ENCODE measurements around the gene LDLRAD2. TPM values are rescaled to one million over a fixed set of nuclear protein-coding genes. Genes with fewer than 3 reads are reported as not detected.

LDLRAD2 gene
- total and polyA plus RNA-seq, 2 of the 8 experiments (the other 6 are each of a cell fraction or from before 2014, with no cell fraction given), result 0.48 to 0.74 TPM

- Histone ChIP-seq H3K79me2 (ENCODE audit: control insufficient read depth in 1 of 2, insufficient read depth in 2 of 2, low read length in 2 of 2) (no peaks in the 10 kb centered on the region), H4K91ac (replicated peaks; ENCODE audit: insufficient read length, low read length) (no peak overlapping the region), H3K79me1 (ENCODE audit: low read depth, low read length) (no peaks in the 10 kb centered on the region; the same call in 1 of the 2 replicates), H3K9ac (replicated peaks in 1 of 4; ENCODE audit: extremely low read depth in 1 of 4, low read depth in 3 of 4, low read length in 3 of 4) (no peak overlapping the region; a peak in 1 of 7 replicates), H2BK120ac (replicated peaks; ENCODE audit: low read depth, low read length) (no peak overlapping the region), H3K4ac (replicated peaks; ENCODE audit: insufficient read length, low read depth, low read length) (no peak overlapping the region), H3K23ac (ENCODE audit: insufficient read length) (no peak overlapping the region), H3K4me2 (ENCODE audit: insufficient read depth in 1 of 2, low read depth in 2 of 2, low read length in 2 of 2) (0 out of 4 replicates have a peak overlapping the region, but pooled peaks of 1 of the 2 experiments have one; percentile 29), H3K23me2 (ENCODE audit: low read depth, low read length) (no peaks in the 10 kb centered on the region), H3K27me3 (replicated peaks in 1 of 4; ENCODE audit: control insufficient read depth in 3 of 4, extremely low read depth in 1 of 4, insufficient read depth in 3 of 4, low read length in 3 of 4) (no peaks in the 10 kb centered on the region), H2AK5ac (ENCODE audit: low read depth, low read length) (0 out of 2 replicates have a peak overlapping the region, but pooled peaks have one; percentile 60), H3K4me1 (replicated peaks in 1 of 4; ENCODE audit: control insufficient read depth in 3 of 4, insufficient read depth in 4 of 4, low read length in 3 of 4) (peaks cover 7 to 13% (median 9%) of the 10 kb centered on the region in 4 experiments; a peak in 6 of 7 replicates), H3K36me3 (ENCODE audit: control insufficient read depth in 2 of 4, insufficient read depth in 4 of 4, low read length in 3 of 4) (peaks cover 4 to 26% (median 21%) of the 10 kb centered on the region in 4 experiments), H4K5ac (ENCODE audit: insufficient read length, low read depth, low read length) (no peak overlapping the region), H4K20me1 (replicated peaks in 1 of 2; ENCODE audit: control insufficient read depth in 1 of 2, insufficient read depth in 2 of 2, low read length in 2 of 2) (peaks cover 0 to 5% of the 10 kb centered on the region in 2 experiments), H3K9me3 (ENCODE audit: insufficient read depth in 2 of 2, low read depth in 1 of 2, low read length in 1 of 2) (no peaks in the 10 kb centered on the region), H2BK5ac (ENCODE audit: low read depth, low read length) (peak overlapping the region; percentile 71; the same call in 1 of the 2 replicates), H3K4me3 (ENCODE audit: extremely low read depth in 1 of 4, insufficient read depth in 2 of 4, low read depth in 3 of 4, low read length in 4 of 4) (no peak overlapping the region), H2BK12ac (ENCODE audit: low read depth, low read length) (0 out of 2 replicates have a peak overlapping the region, but pooled peaks have one; percentile 68), H3K18ac (ENCODE audit: extremely low read depth, low read length) (0 out of 2 replicates have a peak overlapping the region, but pooled peaks have one; percentile 24), H3K14ac (ENCODE audit: insufficient read length) (no peak overlapping the region), H2BK20ac (ENCODE audit: low read length) (no peak overlapping the region), H2BK15ac (ENCODE audit: low read length) (0 out of 2 replicates have a peak overlapping the region, but pooled peaks have one; percentile 81), H2AFZ (ENCODE audit: low read length) (no peak overlapping the region), H3K56ac (replicated peaks; ENCODE audit: insufficient read length, low read depth, low read length) (no peak overlapping the region), H4K8ac (ENCODE audit: extremely low read depth, insufficient read depth, low read length) (no peak overlapping the region), H3K27ac (ENCODE audit: low read depth, low read length) (no peak overlapping the region)
- ChIA-PET POLR2A (ENCODE audit: partially characterized antibody) (interaction anchor here (0.9 to 1.4 kb wide), 4 partner anchors 17 to 99 kb away, joined by 3 to 5 read pairs (median 4); no protein-coding TSS in a partner anchor), CTCF (ENCODE audit: partially characterized antibody) (interaction anchor here (0.6 to 2.0 kb wide), 16 partner anchors 10 to 1077 kb away, joined by 3 to 7 read pairs (median 4); no protein-coding TSS in a partner anchor)
- DNase-seq (ENCODE audit: low read depth in 1 of 2, low spot score in 2 of 2) (no peak), FAIRE-seq (no peak)
- WGBS, 2 experiments (ENCODE audit: extremely low coverage in 1 of 2, insufficient coverage in 1 of 2, insufficient read length in 1 of 2, insufficient replicate concordance in 2 of 2, low coverage in 1 of 2, low lambda C conversion rate in 2 of 2, missing lambda C conversion rate in 1 of 2), result 95% methylated on average over 1 of the region's 1 CpG; no CpG with 5 or more reads in 1 of the 2 experiments
- no peak for TF ChIP-seq TAF7 (optimal IDR thresholded peaks at IDR 0.05; ENCODE audit: borderline replicate concordance, low read depth, low read length)
- no peak for TF ChIP-seq KDM4A (IDR thresholded peaks at IDR 0.05; ENCODE audit: low read depth, low read length, severe bottlenecking)
- no peak for TF ChIP-seq RAD21 (IDR thresholded peaks at IDR 0.05 in 1 of 2, conservative IDR thresholded peaks at IDR 0.05 in 1 of 2; ENCODE audit: low read depth in 2 of 2, low read length in 2 of 2)
- no peak for TF ChIP-seq SP2 (IDR thresholded peaks at IDR 0.05; ENCODE audit: low read length)
- no peak for TF ChIP-seq CBX5 (IDR thresholded peaks at IDR 0.05; ENCODE audit: low read depth, low read length)
- no peak for TF ChIP-seq SP4 (IDR thresholded peaks at IDR 0.05; ENCODE audit: low read length)
- TF ChIP-seq EP300 (IDR thresholded peaks at IDR 0.05; ENCODE audit: borderline replicate concordance in 1 of 2, low read depth in 2 of 2, low read length in 2 of 2), result no peak
- no peak for TF ChIP-seq SIN3A (conservative IDR thresholded peaks at IDR 0.05 in 1 of 2, IDR thresholded peaks at IDR 0.05 in 1 of 2; ENCODE audit: low read depth in 1 of 2, low read length in 2 of 2)
- TF ChIP-seq CEBPB (IDR thresholded peaks at IDR 0.05; ENCODE audit: low read depth, low read length), result no peak
- no peak for TF ChIP-seq EGR1 (IDR thresholded peaks at IDR 0.05; ENCODE audit: borderline replicate concordance, low read depth, low read length)
- no peak for TF ChIP-seq CHD2 (IDR thresholded peaks at IDR 0.05; ENCODE audit: low read length)
- no peak for TF ChIP-seq RXRA (IDR thresholded peaks at IDR 0.05; ENCODE audit: insufficient read depth, low read depth, low read length)
- TF ChIP-seq KDM1A (IDR thresholded peaks at IDR 0.05; ENCODE audit: borderline replicate concordance, low read length), result no peak
Observed at GRCh38 chr1:21866707-21867043, 54.6 kb downstream of the LDLRAD2 start.

All from H1 (cell line).